Glutamatergic neuron (in vitro differentiated cells): ENCODE data around the gene PTPRN2. TPM values are rescaled to one million over a fixed set of nuclear protein-coding genes. Genes with fewer than 3 reads are reported as not detected.

ENCODE experiments used
- DNase-seq: peaks from one replicate; pipeline ENCODE4 v3.0.0; 2022
- H3K27ac Mint-ChIP-seq: one replicate; pipeline ENCODE4 v1.8.0; 2020; ENCODE audit warnings: mild to moderate bottlenecking, mixed read lengths, inconsistent platforms; ENCODE audit not compliant: unreplicated experiment
- H3K27me3 Mint-ChIP-seq: one replicate; pipeline ENCODE4 v1.8.0; 2020; ENCODE audit warnings: mild to moderate bottlenecking, moderate library complexity, mixed read lengths, inconsistent platforms; ENCODE audit not compliant: unreplicated experiment
- H3K36me3 Mint-ChIP-seq: one replicate; pipeline ENCODE4 v1.8.0; 2020; ENCODE audit warnings: mild to moderate bottlenecking, mixed read lengths, inconsistent platforms; ENCODE audit not compliant: unreplicated experiment
- H3K4me1 Mint-ChIP-seq: one replicate; pipeline ENCODE4 v1.8.0; 2020; ENCODE audit warnings: mild to moderate bottlenecking, low read depth, mixed read lengths, inconsistent platforms; ENCODE audit not compliant: unreplicated experiment
- H3K4me3 Mint-ChIP-seq: one replicate; pipeline ENCODE4 v1.8.0; 2020; ENCODE audit warnings: mild to moderate bottlenecking, mixed read lengths, inconsistent platforms; ENCODE audit not compliant: unreplicated experiment
- H3K9me3 Mint-ChIP-seq: one replicate; pipeline ENCODE4 v1.8.0; 2020; ENCODE audit warnings: mild to moderate bottlenecking, moderate library complexity, mixed read lengths, inconsistent platforms; ENCODE audit not compliant: unreplicated experiment
- total RNA-seq: library from RNA; stranded (reverse); fragmentation: NEBNext Ultra II Directional; extraction: Animal tissue kit (Norgen Biotek cat#: 25700); gene quantifications from one replicate; pipeline ENCODE4 v1.2.1, GENCODE V29; 2021; ENCODE audit not compliant: unreplicated experiment
- TF ChIP-seq, protein P1 (sequence below): fragments of 200-600 bp; sonication (generic); IDR thresholded peaks from one replicate; pipeline ENCODE4 v1.5.0; 2021; ENCODE audit not compliant: partially characterized antibody, unreplicated experiment

PTPRN2 gene
- total RNA-seq, 1 donor from 2014 or later = 49.0 TPM

DNA sequence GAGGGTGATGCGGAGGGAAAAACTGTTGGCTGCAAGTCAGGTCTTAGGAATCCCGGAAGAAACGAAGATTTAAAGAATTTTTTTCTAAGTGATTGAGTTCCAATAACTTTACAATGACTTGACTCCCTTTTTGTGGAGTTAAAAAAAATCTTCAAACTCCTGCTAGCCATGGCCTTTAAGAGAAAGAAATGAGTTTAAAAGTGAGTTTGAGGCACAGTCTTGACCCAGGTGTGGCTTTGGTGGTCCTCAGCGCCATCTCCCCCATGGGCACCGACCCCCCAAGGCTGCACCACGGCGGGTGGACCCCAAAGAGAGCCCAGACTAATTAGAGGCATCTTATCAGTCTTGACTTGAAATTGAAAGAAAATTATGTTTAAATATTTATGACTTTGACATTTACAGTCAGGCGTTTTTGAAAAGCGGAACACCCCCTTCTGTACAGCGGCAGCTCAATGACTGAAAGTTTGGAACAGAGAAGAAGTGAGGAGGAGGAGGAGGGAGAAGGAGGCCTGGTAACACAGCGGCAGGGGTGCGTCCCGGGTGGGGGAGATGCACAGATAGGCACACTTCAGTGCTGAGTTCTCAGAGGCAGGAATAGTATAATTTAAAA lies 901.2 kb downstream of the PTPRN2 start:
- Mint-ChIP-seq H3K27me3 (peaks cover 18% of the 10 kb centered on the region), H3K4me1 (peaks cover 2% of the 10 kb centered on the region), H3K27ac (no peak overlapping the region), H3K9me3 (peaks cover 11% of the 10 kb centered on the region), H3K36me3 (peaks cover 8% of the 10 kb centered on the region), H3K4me3 (no peak overlapping the region)
- TF ChIP-seq, protein P1, sequence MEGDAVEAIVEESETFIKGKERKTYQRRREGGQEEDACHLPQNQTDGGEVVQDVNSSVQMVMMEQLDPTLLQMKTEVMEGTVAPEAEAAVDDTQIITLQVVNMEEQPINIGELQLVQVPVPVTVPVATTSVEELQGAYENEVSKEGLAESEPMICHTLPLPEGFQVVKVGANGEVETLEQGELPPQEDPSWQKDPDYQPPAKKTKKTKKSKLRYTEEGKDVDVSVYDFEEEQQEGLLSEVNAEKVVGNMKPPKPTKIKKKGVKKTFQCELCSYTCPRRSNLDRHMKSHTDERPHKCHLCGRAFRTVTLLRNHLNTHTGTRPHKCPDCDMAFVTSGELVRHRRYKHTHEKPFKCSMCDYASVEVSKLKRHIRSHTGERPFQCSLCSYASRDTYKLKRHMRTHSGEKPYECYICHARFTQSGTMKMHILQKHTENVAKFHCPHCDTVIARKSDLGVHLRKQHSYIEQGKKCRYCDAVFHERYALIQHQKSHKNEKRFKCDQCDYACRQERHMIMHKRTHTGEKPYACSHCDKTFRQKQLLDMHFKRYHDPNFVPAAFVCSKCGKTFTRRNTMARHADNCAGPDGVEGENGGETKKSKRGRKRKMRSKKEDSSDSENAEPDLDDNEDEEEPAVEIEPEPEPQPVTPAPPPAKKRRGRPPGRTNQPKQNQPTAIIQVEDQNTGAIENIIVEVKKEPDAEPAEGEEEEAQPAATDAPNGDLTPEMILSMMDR = no peak
- DNase-seq = no peak

DNA sequence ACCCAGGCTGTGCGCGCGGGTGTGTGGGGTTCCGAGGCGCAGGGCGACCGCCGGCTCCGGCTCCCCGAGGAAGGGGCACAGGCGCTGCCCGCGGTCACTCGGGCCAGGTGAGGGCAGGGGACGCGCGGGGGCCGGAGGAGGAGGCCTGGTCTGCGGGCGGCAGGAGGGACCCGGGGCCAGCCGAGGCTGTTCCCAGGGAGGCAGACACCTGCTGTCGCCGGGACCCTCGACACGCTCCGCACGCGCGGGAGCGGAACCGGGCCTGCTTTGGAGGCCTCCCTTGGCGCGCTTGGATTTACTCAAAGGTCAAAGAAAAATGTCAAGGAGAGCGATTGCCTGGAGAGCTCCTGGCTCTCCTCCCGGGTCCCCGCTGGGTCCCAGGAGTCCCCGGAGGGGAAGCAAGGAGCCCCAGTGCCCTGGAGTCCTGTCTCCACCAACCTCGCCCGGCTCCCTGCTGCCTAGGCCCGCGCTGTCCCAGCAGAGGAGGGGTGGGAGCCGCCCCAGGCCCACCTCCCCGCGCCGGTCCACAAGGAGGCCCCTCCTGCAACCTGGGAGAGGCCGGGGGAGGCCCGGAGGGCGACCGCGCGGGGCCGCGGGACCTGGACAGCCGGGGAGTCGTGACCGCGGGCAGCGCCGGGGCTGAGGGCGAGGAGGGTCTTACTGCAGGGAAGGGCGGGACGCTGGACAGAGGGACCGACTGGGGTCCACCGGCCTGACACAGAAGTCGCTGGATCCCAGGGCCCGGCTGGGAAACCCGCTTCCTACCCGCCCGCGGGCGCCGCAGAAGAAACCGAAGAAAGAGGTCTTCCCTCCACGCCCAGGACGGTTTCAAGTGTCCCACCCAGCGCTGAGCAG lies 902.0 kb downstream of the PTPRN2 start:
- TF ChIP-seq, protein P1 = no peak
- peaks cover 11% of the 10 kb centered on the region for H3K9me3 Mint-ChIP-seq
- no peak overlapping the region for H3K27ac Mint-ChIP-seq
- peaks cover 8% of the 10 kb centered on the region for H3K36me3 Mint-ChIP-seq
- peaks cover 2% of the 10 kb centered on the region for H3K4me1 Mint-ChIP-seq
- H3K27me3 Mint-ChIP-seq = peaks cover 16% of the 10 kb centered on the region
- no peak overlapping the region for H3K4me3 Mint-ChIP-seq
- no peak for DNase-seq

DNA sequence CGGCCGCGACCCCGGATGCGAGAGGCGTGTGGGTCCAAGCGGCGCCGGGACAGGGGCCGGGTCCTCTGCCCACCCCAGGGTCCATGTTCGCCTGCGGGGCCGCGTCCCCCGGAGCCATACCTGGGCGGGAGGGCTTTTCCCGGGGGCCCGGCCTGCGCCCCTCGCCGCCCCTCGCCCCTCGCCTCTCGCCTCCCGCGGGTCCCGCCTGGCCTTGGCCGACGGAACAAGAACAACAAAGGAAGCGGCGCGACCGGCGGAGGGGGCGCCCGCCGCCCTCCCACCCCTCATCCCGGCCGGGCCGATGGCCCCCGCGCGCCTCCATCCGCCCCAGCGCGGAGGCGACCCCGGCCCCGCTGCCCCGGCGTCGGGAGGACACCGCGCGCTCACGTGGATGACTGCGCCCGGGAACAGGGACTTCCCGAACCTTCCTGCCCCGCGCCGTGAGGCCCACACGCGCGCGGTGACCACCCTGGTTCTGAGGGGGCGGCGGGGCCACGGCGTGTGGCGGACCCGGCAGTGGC lies 902.7 kb downstream of the PTPRN2 start:
- H3K9me3 Mint-ChIP-seq = peaks cover 12% of the 10 kb centered on the region
- no peak overlapping the region for H3K27ac Mint-ChIP-seq
- peaks cover 18% of the 10 kb centered on the region for H3K27me3 Mint-ChIP-seq
- peaks cover 8% of the 10 kb centered on the region for H3K36me3 Mint-ChIP-seq
- TF ChIP-seq, protein P1 = no peak
- peaks cover 2% of the 10 kb centered on the region for H3K4me1 Mint-ChIP-seq
- H3K4me3 Mint-ChIP-seq = no peak overlapping the region
- DNase-seq = no peak

DNA sequence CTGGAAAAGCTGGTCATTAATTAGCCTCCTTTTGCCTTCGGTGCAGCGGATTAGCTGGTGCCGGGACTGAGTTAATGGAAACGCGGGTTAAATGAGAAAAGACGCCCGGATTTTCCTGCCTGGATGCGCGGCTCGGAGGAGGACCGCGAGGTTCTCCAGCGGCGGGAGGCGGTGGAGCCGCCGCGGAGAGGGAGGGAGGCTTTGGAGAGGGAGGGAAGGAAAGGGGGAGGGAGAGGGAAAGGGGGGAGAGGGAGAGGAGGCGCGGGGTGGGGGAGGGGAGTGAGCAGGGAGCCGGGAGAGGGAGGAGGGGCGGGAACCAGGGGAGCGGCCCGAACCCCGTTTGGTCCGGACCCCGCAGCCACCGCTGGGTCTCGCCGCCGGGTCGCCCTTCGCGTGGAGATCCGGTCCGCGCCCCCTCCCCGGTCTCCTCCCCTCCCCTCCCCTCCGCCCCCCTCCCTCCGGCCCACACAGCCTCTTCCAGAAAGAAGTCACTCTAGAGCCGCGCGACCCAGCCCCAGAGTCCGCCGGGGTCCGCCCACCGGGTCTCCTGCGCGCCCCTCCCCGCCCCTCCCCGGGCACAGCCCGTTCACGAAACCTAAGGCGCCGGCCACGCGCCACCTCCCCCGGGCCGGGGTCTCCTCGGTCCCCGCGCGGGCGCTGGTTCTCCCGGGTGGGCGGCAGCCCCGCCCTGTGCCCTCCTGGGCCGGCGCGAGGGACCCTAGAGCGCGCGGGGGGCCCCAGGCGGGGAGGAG lies 903.3 kb downstream of the PTPRN2 start:
- DNase-seq = peak; percentile 51
- Mint-ChIP-seq H3K27me3 (peaks cover 16% of the 10 kb centered on the region), H3K36me3 (peaks cover 8% of the 10 kb centered on the region), H3K9me3 (peaks cover 14% of the 10 kb centered on the region), H3K27ac (no peak overlapping the region), H3K4me1 (peaks cover 2% of the 10 kb centered on the region), H3K4me3 (peak overlapping the region; percentile 80)
- TF ChIP-seq, protein P1 = no peak
